HG03565 (cell line): Measurements from ENCODE around the gene STUM.

Experiments used
- ATAC-seq: cut with Tn5 transposase; IDR thresholded peaks from one replicate; pipeline ENCODE4 v1.9.1; 2021; ENCODE audit warnings: mild to moderate bottlenecking, moderate library complexity; ENCODE audit not compliant: unreplicated experiment

The STUM gene

GRCh38 chr1:226649244-226649643 is 100.7 kb downstream of the STUM start:
- no peak for ATAC-seq

DNA sequence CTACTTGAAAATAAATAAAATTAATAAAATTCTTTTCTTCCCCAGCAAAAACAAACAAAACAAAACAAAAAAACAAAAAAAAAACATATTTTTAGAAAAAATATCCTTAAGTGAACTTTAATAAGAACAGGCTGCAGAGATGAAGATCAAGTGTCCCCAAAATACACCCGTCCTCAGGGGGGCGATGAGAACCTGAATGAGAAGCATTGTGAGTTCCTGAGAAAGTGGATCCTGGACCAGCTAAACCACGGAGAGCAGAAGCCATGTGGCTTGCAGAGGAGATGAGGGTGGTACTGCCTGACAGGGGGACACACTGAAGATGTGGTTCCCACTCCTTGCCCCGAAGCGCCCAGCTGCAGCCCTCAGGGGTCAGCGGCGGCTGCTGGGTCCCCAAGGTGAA is 101.2 kb downstream of the STUM start:
- ATAC-seq, result no peak

- ATAC-seq, result no peak
These were observed 101.8 kb downstream of the STUM start for GRCh38 chr1:226650236-226650841.

DNA sequence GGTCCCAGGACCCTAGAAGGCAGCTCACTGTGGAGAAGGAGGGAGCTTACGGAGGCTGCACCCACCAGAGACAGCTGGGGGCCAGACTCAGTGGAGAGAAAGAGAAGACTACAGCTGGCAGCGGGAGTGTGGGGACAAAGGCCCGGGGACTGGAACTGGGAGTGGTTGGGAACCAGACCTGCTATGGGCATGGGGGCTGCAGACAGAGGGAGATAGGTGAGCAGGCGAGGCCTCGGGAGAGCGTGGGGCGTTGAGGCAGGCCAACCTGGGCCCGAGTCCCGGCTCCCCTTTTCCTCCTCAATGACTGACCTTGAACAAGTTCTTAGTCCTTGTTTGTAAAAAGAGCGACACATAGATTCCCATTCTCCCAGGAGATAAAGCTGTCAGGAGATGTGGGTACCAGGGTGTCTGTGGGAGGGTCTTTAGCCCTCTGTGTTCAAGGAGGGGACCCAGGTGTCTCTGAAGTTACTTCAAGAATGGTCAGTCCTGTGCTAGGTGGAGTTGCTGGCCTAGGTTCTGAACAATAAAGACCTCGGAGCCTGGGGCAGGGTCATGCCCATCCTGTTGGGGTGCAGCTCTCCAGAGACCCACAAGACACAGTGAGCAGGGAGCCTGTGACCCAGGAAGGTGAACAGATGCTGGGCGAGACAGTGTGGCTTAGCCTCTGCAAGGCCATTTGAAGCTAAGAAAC is 102.6 kb downstream of the STUM start:
- no peak for ATAC-seq

DNA sequence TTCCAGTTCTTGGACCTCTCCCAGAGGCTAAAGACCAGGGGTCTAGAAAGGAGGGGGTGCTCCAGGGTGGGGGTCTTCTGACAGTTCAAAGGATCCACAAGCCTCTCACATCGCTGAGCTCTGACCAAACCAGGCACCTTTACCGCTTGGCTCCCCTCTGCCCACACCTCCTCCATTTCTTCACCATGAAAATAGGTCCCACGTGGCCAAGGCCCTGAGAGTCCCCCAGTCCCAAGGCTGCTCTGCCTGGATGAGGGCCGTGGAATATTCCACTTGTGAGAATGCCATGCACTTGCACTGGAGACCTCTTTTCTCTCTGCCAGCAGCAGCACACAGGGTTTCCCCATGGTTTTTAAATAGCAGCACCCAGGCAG is 103.2 kb downstream of the STUM start:
- ATAC-seq, result no peak

DNA sequence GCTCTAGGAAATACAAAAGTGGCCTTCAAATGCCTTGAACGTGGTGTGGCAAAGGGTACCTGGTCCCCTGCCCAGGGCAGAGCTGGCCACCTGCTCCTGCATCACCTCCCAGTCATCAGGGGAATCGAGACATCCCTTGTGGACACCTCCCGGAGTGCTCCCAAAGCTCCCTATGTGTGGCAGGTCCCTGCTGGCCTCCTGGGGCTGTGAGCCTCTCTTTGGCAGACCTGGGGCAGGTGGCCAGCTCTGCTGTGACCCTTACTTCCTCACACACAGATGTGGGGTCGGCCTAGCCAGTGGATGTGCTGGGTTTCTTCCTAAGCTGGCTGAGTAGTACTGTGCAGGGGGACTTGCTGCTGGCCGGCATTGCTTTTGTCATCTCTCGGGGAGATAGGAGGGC is 104.0 kb downstream of the STUM start:
- no peak for ATAC-seq

GRCh38 chr1:226653311-226653921 is 104.9 kb downstream of the STUM start:
- ATAC-seq, result peak; percentile 52

GRCh38 chr1:226654046-226654667 is 105.6 kb downstream of the STUM start:
- no peak for ATAC-seq

GRCh38 chr1:226654668-226655055 is 106.1 kb downstream of the STUM start:
- ATAC-seq, result no peak

GRCh38 chr1:226655251-226656163 is 106.9 kb downstream of the STUM start:
- ATAC-seq, result no peak

DNA sequence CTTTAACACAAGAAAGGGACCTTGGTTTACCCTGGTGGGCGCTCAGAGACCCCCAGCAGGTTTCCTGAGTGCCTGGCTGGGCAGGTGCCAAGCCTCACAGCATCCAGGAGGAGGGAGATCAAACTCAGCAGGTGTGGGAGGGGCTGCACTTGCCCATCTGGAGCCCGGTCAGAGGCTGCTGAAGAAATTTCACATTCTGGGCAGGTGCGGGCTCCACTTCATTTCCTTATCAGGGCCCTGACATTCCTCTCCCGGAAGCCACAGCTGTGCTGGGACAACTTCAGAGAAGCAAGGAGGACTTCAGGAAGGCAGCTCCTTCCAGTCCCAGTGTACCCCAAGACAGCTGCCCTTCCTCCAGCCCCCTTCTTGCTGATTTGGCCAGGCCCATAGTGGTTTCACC is 107.6 kb downstream of the STUM start:
- no peak for ATAC-seq

- no peak for ATAC-seq
These were observed 108.2 kb downstream of the STUM start for GRCh38 chr1:226656601-226657277.

DNA sequence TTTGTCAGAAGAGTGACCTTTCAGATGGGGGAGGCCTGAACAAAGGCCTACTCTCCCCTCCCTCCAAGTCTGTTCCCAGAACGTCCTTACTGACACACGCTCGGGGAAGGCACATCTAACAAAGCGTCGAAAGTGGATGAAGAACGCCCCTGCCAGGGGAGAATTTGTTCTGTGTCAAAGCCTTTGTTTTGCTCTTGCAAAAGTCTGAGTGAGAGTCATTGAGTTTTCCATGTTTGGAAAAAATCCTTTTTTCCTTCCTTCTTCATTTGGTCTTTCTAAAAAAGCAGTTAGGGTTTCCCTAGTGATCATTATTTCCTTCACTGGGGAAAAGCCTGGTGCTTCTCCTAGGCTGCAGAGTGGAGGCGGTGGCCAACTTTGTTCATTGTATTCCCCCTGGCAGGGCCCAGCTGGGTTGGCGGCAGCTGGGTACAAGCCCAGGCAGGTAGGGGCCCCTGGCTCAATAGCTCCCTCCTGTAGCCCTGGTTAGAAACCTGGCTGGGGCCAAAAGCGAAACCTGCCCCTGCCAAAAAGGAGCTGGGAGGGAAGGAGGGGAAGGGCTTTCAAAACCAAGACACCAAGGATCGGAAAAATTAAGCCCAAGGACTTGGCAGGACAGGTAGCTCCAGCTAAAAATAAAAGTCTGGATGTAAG is 109.5 kb downstream of the STUM start:
- no peak for ATAC-seq

GRCh38 chr1:226658546-226659125 is 110.1 kb downstream of the STUM start:
- no peak for ATAC-seq
